OCI-LY1 (cell line): Measurements from ENCODE around the gene FCRLA.

ENCODE experiments used
- EZH2 ChIP-seq: fragments of 200-600 bp; sonication (generic), shearing (Covaris generic); IDR thresholded peaks from 2 replicates; pipeline ENCODE4 v1.8.0; 2017; ENCODE audit warnings: borderline replicate concordance, mixed run types, mild to moderate bottlenecking, antibody characterized with exemption, low read length, moderate library complexity, mixed read lengths
- TF ChIP-seq, protein P1 (sequence below): fragments of 200-600 bp; sonication (generic), shearing (Covaris generic); IDR thresholded peaks from 2 replicates; pipeline ENCODE4 v1.5.1; 2017; ENCODE audit warnings: mild to moderate bottlenecking, antibody characterized with exemption, low read length, moderate library complexity, mixed read lengths

DNA sequence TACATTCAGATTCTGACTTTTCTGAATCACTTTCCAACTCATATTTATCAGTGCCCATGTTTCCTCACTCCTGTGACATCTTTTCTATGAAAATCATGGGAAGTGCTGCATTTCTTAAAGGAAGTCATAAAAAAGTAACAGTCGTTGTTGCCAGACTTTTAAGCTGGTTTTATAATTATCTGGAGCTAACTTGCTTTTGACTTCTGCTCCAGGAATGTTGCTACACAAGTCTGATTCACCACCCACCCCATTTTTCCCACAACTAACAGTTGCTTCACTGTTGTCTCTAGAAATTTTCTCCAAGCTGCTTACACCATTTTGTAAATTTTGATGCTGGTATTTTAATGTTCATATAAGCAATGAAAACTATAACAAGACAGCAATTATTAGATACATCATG is 26.5 kb downstream of the FCRLA start:
- TF ChIP-seq, protein P1, sequence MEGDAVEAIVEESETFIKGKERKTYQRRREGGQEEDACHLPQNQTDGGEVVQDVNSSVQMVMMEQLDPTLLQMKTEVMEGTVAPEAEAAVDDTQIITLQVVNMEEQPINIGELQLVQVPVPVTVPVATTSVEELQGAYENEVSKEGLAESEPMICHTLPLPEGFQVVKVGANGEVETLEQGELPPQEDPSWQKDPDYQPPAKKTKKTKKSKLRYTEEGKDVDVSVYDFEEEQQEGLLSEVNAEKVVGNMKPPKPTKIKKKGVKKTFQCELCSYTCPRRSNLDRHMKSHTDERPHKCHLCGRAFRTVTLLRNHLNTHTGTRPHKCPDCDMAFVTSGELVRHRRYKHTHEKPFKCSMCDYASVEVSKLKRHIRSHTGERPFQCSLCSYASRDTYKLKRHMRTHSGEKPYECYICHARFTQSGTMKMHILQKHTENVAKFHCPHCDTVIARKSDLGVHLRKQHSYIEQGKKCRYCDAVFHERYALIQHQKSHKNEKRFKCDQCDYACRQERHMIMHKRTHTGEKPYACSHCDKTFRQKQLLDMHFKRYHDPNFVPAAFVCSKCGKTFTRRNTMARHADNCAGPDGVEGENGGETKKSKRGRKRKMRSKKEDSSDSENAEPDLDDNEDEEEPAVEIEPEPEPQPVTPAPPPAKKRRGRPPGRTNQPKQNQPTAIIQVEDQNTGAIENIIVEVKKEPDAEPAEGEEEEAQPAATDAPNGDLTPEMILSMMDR, result no peak
- no peak for TF ChIP-seq EZH2
